GM12892 (cell line): ENCODE data around the gene ACTL9.

Experiments
- DNase-seq: peaks from one replicate; pipeline ENCODE4 v3.0.0; 2011; ENCODE audit not compliant: insufficient read length
- FAIRE-seq: peaks from 2 replicates; lab custom pipeline; 2011; peaks lifted over from hg19 to GRCh38; lab: Jason Lieb, UNC
- POLR2A ChIP-seq: IDR thresholded peaks from 2 replicates; pipeline ENCODE4 v1.6.1; 2011; ENCODE audit warnings: low read depth, low read length, control low read depth
- POLR2AphosphoS5 ChIP-seq: IDR thresholded peaks from 2 replicates; pipeline ENCODE4 v1.6.1; 2011; ENCODE audit warnings: low read depth, low read length, control low read depth
- TAF1 ChIP-seq: IDR thresholded peaks from 2 replicates; pipeline ENCODE4 v1.6.1; 2011; ENCODE audit warnings: low read depth, mild to moderate bottlenecking, control low read depth, low read length, borderline replicate concordance

Gene ACTL9

DNA sequence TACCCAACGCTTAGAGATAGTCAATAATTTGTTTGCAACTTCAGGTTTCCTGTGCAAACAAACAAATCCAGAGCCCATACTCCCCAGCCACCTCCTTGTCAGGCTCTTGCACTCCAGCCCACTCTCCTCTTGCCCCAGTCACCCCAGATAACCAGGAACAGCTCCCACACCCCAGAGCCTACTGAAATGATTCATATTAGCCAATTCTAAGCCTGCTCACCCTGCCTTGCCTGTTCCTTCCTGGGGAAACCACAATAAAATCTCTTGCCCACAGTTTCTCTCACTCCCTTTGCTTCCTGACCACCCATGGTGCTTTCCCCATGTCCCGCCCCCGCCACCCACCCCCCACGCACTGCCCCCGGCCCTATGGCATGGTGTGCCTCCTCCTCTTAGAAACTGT is 3.8 kb upstream of the ACTL9 start:
- FAIRE-seq (no peak), DNase-seq (no peak)
- no peak for TF ChIP-seq POLR2AphosphoS5
- no peak for TF ChIP-seq TAF1
- no peak for TF ChIP-seq POLR2A

GRCh38 chr19:8700956-8701355 is 2.4 kb upstream of the ACTL9 start:
- no peak for DNase-seq
- TF ChIP-seq POLR2A (no peak), POLR2AphosphoS5 (no peak), TAF1 (no peak)
- no peak for FAIRE-seq

GRCh38 chr19:8699908-8700307 is 1.3 kb upstream of the ACTL9 start:
- no peak for FAIRE-seq
- no peak for TF ChIP-seq POLR2A
- TF ChIP-seq POLR2AphosphoS5: no peak
- TF ChIP-seq TAF1: no peak
- DNase-seq: no peak

- DNase-seq: no peak
- TF ChIP-seq POLR2AphosphoS5: no peak
- TF ChIP-seq POLR2A: no peak
- TF ChIP-seq TAF1: no peak
- no peak for FAIRE-seq
Measured at GRCh38 chr19:8697671-8698432, 743 bp downstream of the ACTL9 start.

- no peak for TF ChIP-seq POLR2A
- DNase-seq: no peak
- no peak for FAIRE-seq
Measured at GRCh38 chr19:8696993-8697392, 1.6 kb downstream of the ACTL9 start.

- no peak for DNase-seq
- FAIRE-seq: no peak
- no peak for TF ChIP-seq TAF1
- TF ChIP-seq POLR2AphosphoS5: no peak
- no peak for TF ChIP-seq POLR2A
Measured at GRCh38 chr19:8695911-8696310, 2.7 kb downstream of the ACTL9 start.

- FAIRE-seq: no peak
Measured at GRCh38 chr19:8695501-8695900, 3.1 kb downstream of the ACTL9 start.

DNA sequence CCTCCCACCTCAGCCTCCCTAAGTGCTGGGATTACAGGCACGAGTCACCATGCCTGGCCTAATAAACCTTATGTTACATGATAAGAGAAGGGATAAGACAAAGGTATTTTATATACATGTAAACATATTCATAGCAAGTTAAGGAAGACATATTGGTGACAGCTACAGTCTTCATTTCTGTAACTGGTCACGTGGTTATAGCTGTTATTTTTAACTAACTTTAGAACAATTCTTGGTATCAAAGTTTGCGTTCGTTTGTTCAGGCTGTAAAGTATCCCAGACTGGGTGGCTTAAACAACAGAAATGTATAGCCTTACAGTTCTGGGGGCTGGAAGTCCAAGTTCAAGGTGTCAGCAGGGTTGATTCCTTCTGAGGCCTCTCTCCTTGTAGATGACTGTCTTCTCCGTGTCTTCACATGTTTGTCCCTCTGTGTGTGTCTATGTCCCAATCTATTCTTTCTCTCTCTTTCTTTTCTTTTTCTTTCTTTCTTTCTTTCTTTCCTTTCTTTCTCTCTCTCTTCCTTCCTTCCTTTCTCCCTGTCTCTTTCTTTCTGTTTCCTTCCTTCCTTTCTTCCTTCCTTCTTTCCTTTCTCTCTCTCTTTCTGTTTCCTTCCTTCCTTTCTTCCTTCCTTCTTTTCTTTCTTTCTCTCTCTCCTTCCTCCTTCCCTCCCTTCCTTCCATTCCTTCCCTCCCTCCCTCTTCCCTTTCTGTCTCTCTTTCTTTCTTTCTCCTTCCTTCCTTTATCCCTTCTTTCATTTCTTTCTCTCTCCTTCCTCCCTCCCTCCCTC is 7.6 kb downstream of the ACTL9 start:
- TF ChIP-seq TAF1 (no peak), POLR2AphosphoS5 (no peak), POLR2A (no peak)
- FAIRE-seq (no peak), DNase-seq (no peak)

More at GRCh38 chr19:8695501-8695900, 3.1 kb downstream of the ACTL9 start:
- TF ChIP-seq POLR2A (no peak), POLR2AphosphoS5 (no peak), TAF1 (no peak)
- DNase-seq: no peak

DNA sequence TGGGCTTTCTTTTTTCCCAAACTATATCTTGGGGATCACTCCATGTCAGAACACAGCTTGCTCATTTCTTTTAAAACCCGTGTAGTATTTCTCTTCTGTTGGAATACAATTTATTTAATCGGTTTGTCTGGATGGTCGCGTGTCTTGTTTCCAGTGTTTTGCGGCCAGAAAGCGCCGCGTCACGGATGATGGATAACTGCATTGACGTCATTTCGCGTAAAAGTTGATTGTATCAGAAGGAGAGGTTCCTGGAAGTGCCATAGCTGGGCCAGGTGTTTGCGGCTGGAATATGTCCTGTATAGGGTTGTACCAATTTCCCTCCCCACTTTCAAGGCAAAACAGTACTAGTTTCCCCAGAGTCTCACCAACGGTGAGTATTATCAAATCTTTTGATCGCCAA is 9.7 kb downstream of the ACTL9 start:
- FAIRE-seq: no peak
- no peak for DNase-seq
- TF ChIP-seq TAF1 (no peak), POLR2A (no peak)

DNA sequence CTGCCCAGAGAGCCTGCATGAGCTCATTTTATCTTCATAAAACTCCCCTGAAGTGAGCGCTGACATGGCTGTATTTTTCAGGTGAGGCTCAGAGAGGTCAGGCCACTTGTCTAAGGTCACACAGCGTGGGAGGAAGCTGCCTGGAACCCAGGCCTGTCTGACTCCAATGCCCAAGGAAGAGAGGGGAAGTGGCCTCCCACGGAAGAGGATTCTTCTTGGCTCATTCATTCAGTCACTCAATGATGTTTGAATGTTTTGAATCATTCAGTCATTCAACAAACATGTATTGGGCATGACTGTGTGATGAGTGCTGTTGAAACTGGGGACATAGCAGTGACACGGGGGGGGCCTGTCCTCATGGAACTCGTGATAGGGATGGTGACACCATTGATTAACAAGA is 12.0 kb downstream of the ACTL9 start:
- no peak for TF ChIP-seq POLR2A
- no peak for DNase-seq
- FAIRE-seq: no peak

DNA sequence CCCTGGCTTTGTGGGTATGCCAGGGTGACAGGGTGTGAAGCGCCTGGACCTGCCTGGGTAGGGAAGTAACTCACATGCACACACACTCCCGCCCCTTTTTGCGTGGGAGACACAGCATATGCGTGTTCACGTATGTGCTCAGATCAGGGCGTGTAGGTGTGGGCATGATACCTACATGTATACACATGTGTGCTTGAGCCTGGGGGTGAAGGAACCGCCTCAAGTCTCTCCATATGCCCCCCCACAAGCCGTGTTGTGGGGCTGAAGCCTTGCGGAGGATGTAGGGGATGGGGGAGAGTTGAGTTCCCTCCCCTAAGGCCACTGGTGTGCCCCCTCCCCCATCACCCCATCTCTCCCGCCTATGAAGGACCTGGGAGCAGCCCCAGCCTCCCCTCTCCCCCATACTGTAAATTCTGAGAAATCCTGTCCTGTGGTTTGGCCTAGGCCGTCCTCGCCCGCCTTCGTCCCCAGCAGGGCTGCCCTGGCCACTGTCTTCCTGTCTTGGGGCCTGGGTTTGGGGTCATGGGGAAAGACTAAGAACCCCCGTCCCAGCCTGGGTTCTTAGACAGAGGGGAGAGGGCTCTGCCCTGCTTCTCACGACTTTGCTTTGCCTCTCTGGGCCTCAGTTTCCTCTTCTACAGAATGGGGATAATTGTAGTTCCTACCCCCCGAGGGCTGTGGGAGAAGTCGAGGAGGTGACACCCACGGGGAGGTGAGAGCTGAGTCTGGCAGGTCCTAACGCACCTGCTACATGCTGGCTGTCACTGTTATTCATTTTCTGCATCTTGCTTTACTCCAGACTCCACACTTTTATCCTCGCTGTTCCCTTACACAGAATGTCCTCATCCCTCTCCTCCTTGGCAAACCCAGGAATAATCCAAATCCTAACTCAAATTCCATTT is 14.3 kb downstream of the ACTL9 start:
- FAIRE-seq (no peak), DNase-seq (no peak)
- TF ChIP-seq POLR2A: no peak
- no peak for TF ChIP-seq TAF1
- no peak for TF ChIP-seq POLR2AphosphoS5
